Esophagus mucosa (tissue), 1 donor: ENCODE results near the gene PPP2R1B. TPM values are rescaled to one million over a fixed set of nuclear protein-coding genes. Genes with fewer than 3 reads are reported as not detected.
A peak's percentile ranks its signal among the peaks of the same experiment; 100 is the strongest.

Experiments used
- ATAC-seq: fragments of 200-7000 bp; cut with Tn5 transposase; one replicate; pipeline ENCODE4 v1.9.1; 2020
- total RNA-seq: library from RNA; stranded (reverse); gene quantifications from one replicate; pipeline ENCODE4 v1.2.4, GENCODE V29; 2023
- donor health status: DM: yes; HTN: yes; CAD: no.

Gene PPP2R1B
- total RNA-seq, 1 donor from 2014 or later: 28.7 TPM

- no peak for ATAC-seq
Measured at GRCh38 chr11:111745719-111746504, 20.3 kb downstream of the PPP2R1B start.

- no peak for ATAC-seq
Measured at GRCh38 chr11:111743700-111744099, 22.5 kb downstream of the PPP2R1B start.

GRCh38 chr11:111741751-111742150 lies 24.4 kb downstream of the PPP2R1B start:
- no peak for ATAC-seq

GRCh38 chr11:111739299-111739698 lies 26.9 kb downstream of the PPP2R1B start:
- no peak for ATAC-seq

- no peak for ATAC-seq
Measured at GRCh38 chr11:111737444-111738210, 28.6 kb downstream of the PPP2R1B start.

- ATAC-seq: no peak
Measured at GRCh38 chr11:111736621-111737443, 29.4 kb downstream of the PPP2R1B start.

- no peak for ATAC-seq
Measured at GRCh38 chr11:111736181-111736590, 30.0 kb downstream of the PPP2R1B start.

GRCh38 chr11:111735262-111736116 lies 30.7 kb downstream of the PPP2R1B start:
- ATAC-seq: peak; percentile 78

- no peak for ATAC-seq
Measured at GRCh38 chr11:111734954-111735261, 31.3 kb downstream of the PPP2R1B start.

- ATAC-seq: no peak
Measured at GRCh38 chr11:111734101-111734953, 31.9 kb downstream of the PPP2R1B start.

- ATAC-seq: no peak
Measured at GRCh38 chr11:111733611-111734088, 32.5 kb downstream of the PPP2R1B start.

GRCh38 chr11:111733016-111733415 lies 33.2 kb downstream of the PPP2R1B start:
- ATAC-seq: peak; percentile 12

- no peak for ATAC-seq
Measured at GRCh38 chr11:111731821-111732220, 34.4 kb downstream of the PPP2R1B start.

- ATAC-seq: peak; percentile 48
Measured at GRCh38 chr11:111730871-111731591, 35.2 kb downstream of the PPP2R1B start.

- no peak for ATAC-seq
Measured at GRCh38 chr11:111729831-111730311, 36.3 kb downstream of the PPP2R1B start.

- no peak for ATAC-seq
Measured at GRCh38 chr11:111729071-111729830, 36.9 kb downstream of the PPP2R1B start.

GRCh38 chr11:111727431-111727830 lies 38.8 kb downstream of the PPP2R1B start:
- no peak for ATAC-seq

GRCh38 chr11:111726301-111726713 lies 39.9 kb downstream of the PPP2R1B start:
- no peak for ATAC-seq

- ATAC-seq: no peak
Measured at GRCh38 chr11:111725621-111726020, 40.6 kb downstream of the PPP2R1B start.
